H9 (cell line): ENCODE results near the gene SELENOM. TPM values are rescaled to one million over a fixed set of nuclear protein-coding genes. Genes with fewer than 3 reads are reported as not detected.
A peak's percentile ranks its signal among the peaks of the same experiment; 100 is the strongest.

Experiments used
- DNase-seq: peaks from one replicate; pipeline ENCODE4 v3.0.0-alpha.2; 2017
- H2AFZ ChIP-seq: one replicate; pipeline ENCODE4 v1.6.1; 2013; ENCODE audit warnings: mild to moderate bottlenecking, low read length, control low read depth, moderate library complexity
- H2AK5ac ChIP-seq: 2 replicates; pipeline ENCODE4 v1.6.1; 2013; ENCODE audit warnings: low read length, control low read depth, mixed read lengths; ENCODE audit not compliant: insufficient read length
- H2BK120ac ChIP-seq: one replicate; pipeline ENCODE4 v1.6.1; 2013; ENCODE audit warnings: low read depth, mild to moderate bottlenecking, low read length, control low read depth, inconsistent platforms; ENCODE audit not compliant: poor library complexity, severe bottlenecking
- H2BK12ac ChIP-seq: 2 replicates; pipeline ENCODE4 v1.6.1; 2013; ENCODE audit warnings: low read length, control low read depth, mixed read lengths, low read depth; ENCODE audit not compliant: insufficient read length
- H2BK15ac ChIP-seq: 2 replicates; pipeline ENCODE4 v1.6.1; 2013; ENCODE audit warnings: low read depth, low read length, control low read depth
- H2BK20ac ChIP-seq: one replicate; pipeline ENCODE4 v1.6.1; 2013; ENCODE audit warnings: low read depth, mild to moderate bottlenecking, low read length, control low read depth, inconsistent platforms; ENCODE audit not compliant: poor library complexity, severe bottlenecking
- H2BK5ac ChIP-seq: 2 replicates; pipeline ENCODE4 v1.6.1; 2013; ENCODE audit warnings: low read length, control low read depth, mixed read lengths; ENCODE audit not compliant: insufficient read length
- H3K14ac ChIP-seq: 2 replicates; pipeline ENCODE4 v1.6.1; 2013; ENCODE audit warnings: low read length, control low read depth; ENCODE audit not compliant: insufficient read depth
- H3K18ac ChIP-seq: 2 replicates; pipeline ENCODE4 v1.6.1; 2013; ENCODE audit warnings: low read depth, mild to moderate bottlenecking, mixed read lengths, low read length, control low read depth; ENCODE audit not compliant: insufficient read length
- H3K23ac ChIP-seq: 2 replicates; pipeline ENCODE4 v1.6.1; 2013; ENCODE audit warnings: low read length, control low read depth, mixed read lengths, low read depth; ENCODE audit not compliant: insufficient read length
- H3K23me2 ChIP-seq: 2 replicates; pipeline ENCODE4 v1.6.1; 2013; ENCODE audit warnings: low read depth, mild to moderate bottlenecking, mixed read lengths, low read length, control low read depth; ENCODE audit not compliant: insufficient read length, poor library complexity, severe bottlenecking
- H3K27ac ChIP-seq: 2 replicates; pipeline ENCODE4 v1.5.1; 2013; ENCODE audit warnings: low read length, control low read depth, mixed read lengths, low read depth; ENCODE audit not compliant: insufficient read length
- H3K27me3 ChIP-seq: 2 replicates; pipeline ENCODE4 v1.6.1; 2013; ENCODE audit warnings: low read length, control low read depth, inconsistent platforms; ENCODE audit not compliant: insufficient read depth
- H3K4ac ChIP-seq: 2 replicates; pipeline ENCODE4 v1.6.1; 2013; ENCODE audit warnings: low read depth, mild to moderate bottlenecking, control low read depth, inconsistent platforms, low read length, moderate library complexity
- H3K4me1 ChIP-seq: 2 replicates; pipeline ENCODE4 v1.6.1; 2013; ENCODE audit warnings: low read length, control low read depth, inconsistent platforms; ENCODE audit not compliant: insufficient read depth
- H3K4me2 ChIP-seq: 2 replicates; pipeline ENCODE4 v1.6.1; 2013; ENCODE audit warnings: low read length, control low read depth, mixed read lengths; ENCODE audit not compliant: insufficient read length, insufficient read depth
- H3K56ac ChIP-seq: 2 replicates; pipeline ENCODE4 v1.6.1; 2013; ENCODE audit warnings: low read depth, mild to moderate bottlenecking, mixed read lengths, low read length, control low read depth; ENCODE audit not compliant: insufficient read length
- H3K79me1 ChIP-seq: 2 replicates; pipeline ENCODE4 v1.6.1; 2013; ENCODE audit warnings: low read depth, mild to moderate bottlenecking, moderate library complexity, low read length, control low read depth, inconsistent platforms; ENCODE audit not compliant: insufficient read depth, poor library complexity, severe bottlenecking
- H3K79me2 ChIP-seq: 2 replicates; pipeline ENCODE4 v1.6.1; 2013; ENCODE audit warnings: low read length, control low read depth, inconsistent platforms; ENCODE audit not compliant: insufficient read depth
- H3K9ac ChIP-seq: 2 replicates; pipeline ENCODE4 v1.6.1; 2013; ENCODE audit warnings: low read length, control low read depth, mixed read lengths; ENCODE audit not compliant: insufficient read length; ENCODE audit errors: extremely low read depth
- H3K9me3 ChIP-seq: one replicate; pipeline ENCODE4 v1.6.1; 2013; ENCODE audit warnings: low read depth, low read length, inconsistent platforms; ENCODE audit not compliant: control insufficient read depth
- H3T11ph ChIP-seq: one replicate; pipeline ENCODE4 v1.6.1; 2013; ENCODE audit warnings: mild to moderate bottlenecking, low read length, control low read depth, inconsistent platforms
- H4K20me1 ChIP-seq: one replicate; pipeline ENCODE4 v1.6.1; 2013; ENCODE audit not compliant: control insufficient read depth, insufficient read length, insufficient read depth
- H4K5ac ChIP-seq: 2 replicates; pipeline ENCODE4 v1.6.1; 2013; ENCODE audit warnings: low read depth, mild to moderate bottlenecking, mixed read lengths, low read length, control low read depth; ENCODE audit not compliant: insufficient read length
- H4K8ac ChIP-seq: replicated peaks from 2 replicates; pipeline ENCODE4 v1.6.1; 2013; ENCODE audit warnings: low read length, control low read depth, mixed read lengths, low read depth; ENCODE audit not compliant: insufficient read length
- H4K91ac ChIP-seq: 2 replicates; pipeline ENCODE4 v1.6.1; 2013; ENCODE audit warnings: low read depth, mild to moderate bottlenecking, moderate library complexity, mixed read lengths, low read length, control low read depth; ENCODE audit not compliant: insufficient read length
- H3K27ac Mint-ChIP-seq, 3 experiments: 2 replicates in 2 of 3; 3 replicates in 1 of 3; pipeline ENCODE4 v1.8.0; 2020 to 2021; ENCODE audit warnings: mixed read lengths in 3 of 3, mild to moderate bottlenecking in 1 of 3, moderate library complexity in 1 of 3
- H3K27me3 Mint-ChIP-seq: 2 replicates; pipeline ENCODE4 v1.8.0; 2021; ENCODE audit warnings: low read depth, mild to moderate bottlenecking, moderate library complexity, mixed read lengths
- H3K36me3 Mint-ChIP-seq, 3 experiments: 2 replicates in 2 of 3; 3 replicates in 1 of 3; pipeline ENCODE4 v1.8.0; 2020 to 2021; ENCODE audit warnings: low read depth in 3 of 3, mixed read lengths in 3 of 3; ENCODE audit not compliant: insufficient read depth in 1 of 3
- H3K4me1 Mint-ChIP-seq, 2 experiments: 2 replicates each; pipeline ENCODE4 v1.8.0; 2020; ENCODE audit warnings: mixed read lengths in 2 of 2
- H3K4me3 Mint-ChIP-seq, 2 experiments: 2 replicates in 1 of 2; 3 replicates in 1 of 2; pipeline ENCODE4 v1.8.0; 2020 to 2021; ENCODE audit warnings: mild to moderate bottlenecking in 2 of 2, mixed read lengths in 2 of 2, moderate library complexity in 1 of 2
- H3K9me3 Mint-ChIP-seq, 2 experiments: 2 replicates in 1 of 2; 3 replicates in 1 of 2; pipeline ENCODE4 v1.8.0; 2020; ENCODE audit warnings: mild to moderate bottlenecking in 2 of 2, mixed read lengths in 2 of 2, moderate library complexity in 1 of 2
- CTCF ChIP-seq: fragments of 200-600 bp; sonication (generic); conservative IDR thresholded peaks from 3 replicates; pipeline ENCODE4 v1.8.0; 2021; ENCODE audit warnings: antibody characterized with exemption, mild to moderate bottlenecking
- WGBS: extraction: QIAGEN DNeasy Blood & Tissue Kit; methylation state at CpG from one replicate; pipeline ENCODE4 v1.1.7; 2013; ENCODE audit warnings: missing lambda C conversion rate, low lambda C conversion rate, mixed read lengths; ENCODE audit not compliant: insufficient read length; ENCODE audit errors: extremely low coverage; 5-methylcytosine and 5-hydroxymethylcytosine counted together
- total RNA-seq: library from RNA; stranded (reverse); gene quantifications from 2 replicates; pipeline ENCODE4 v1.2.1, GENCODE V29; 2021

The SELENOM gene
- total RNA-seq, 1 experiment from 2014 or later: 18.6 TPM

- Histone ChIP-seq H3K27ac (peak within 1 kb of the TSS; percentile 6), H3K9me3 (no peaks in the 10 kb centered on the region), H2AFZ (no peak within 1 kb of the TSS), H3T11ph (no peak within 1 kb of the TSS), H3K4ac (peak within 1 kb of the TSS; percentile 3), H3K27me3 (no peaks in the 10 kb centered on the region), H4K5ac (no peak within 1 kb of the TSS), H4K8ac (no peak within 1 kb of the TSS), H4K91ac (peak within 1 kb of the TSS; percentile 37), H3K18ac (peak within 1 kb of the TSS; percentile 51), H2AK5ac (peak within 1 kb of the TSS; percentile 34), H3K9ac (peak within 1 kb of the TSS; percentile 77), H3K23me2 (peaks cover 11% of the 10 kb centered on the region), H3K79me2 (peaks cover 10% of the 10 kb centered on the region; the same call in 1 of the 2 replicates), H2BK5ac (no peak within 1 kb of the TSS), H4K20me1 (no peaks in the 10 kb centered on the region), H2BK12ac (peak within 1 kb of the TSS; percentile 47), H3K4me2 (peak within 1 kb of the TSS; percentile 89), H3K79me1 (peaks cover 9% of the 10 kb centered on the region), H2BK20ac (no peak within 1 kb of the TSS), H2BK120ac (no peak within 1 kb of the TSS), H3K14ac (peak within 1 kb of the TSS; percentile 82), H2BK15ac (no peak within 1 kb of the TSS), H3K4me1 (peaks cover 7% of the 10 kb centered on the region; the same call in 1 of the 2 replicates), H3K56ac (no peak within 1 kb of the TSS), H3K23ac (no peak within 1 kb of the TSS)
- Mint-ChIP-seq H3K27ac (peak within 1 kb of the TSS in 2 of 3 experiments; percentile 87 to 93; a peak in 6 of 7 replicates), H3K36me3 (peaks cover 17 to 26% (median 18%) of the 10 kb centered on the region in 3 experiments; a peak in 6 of 7 replicates), H3K4me1 (peaks cover 15 to 20% of the 10 kb centered on the region in 2 experiments), H3K9me3 (peaks cover 6% of the 10 kb centered on the region in 2 experiments), H3K27me3 (peaks cover 12% of the 10 kb centered on the region), H3K4me3 (peak within 1 kb of the TSS; percentile 80 to 98)
- peak; percentile 59 for TF ChIP-seq CTCF
- WGBS: no CpG with 5 or more reads among the region's 24 CpGs
- peak; percentile 99 for DNase-seq
Measured at GRCh38 chr22:31139866-31140716, 32.7 kb upstream of the SELENOM start, which contains the start of gene PLA2G3. Gene PLA2G3 (minus strand): TSS chr22:31140508. CDS start chr22:31140354, 154 bp downstream.
